ENCODE results near the gene TOB1. TPM values are rescaled to one million over a fixed set of nuclear protein-coding genes. Genes with fewer than 3 reads are reported as not detected.

TOB1 gene
- total RNA-seq, 2 donors from 2014 or later: 116 to 169 TPM

DNA sequence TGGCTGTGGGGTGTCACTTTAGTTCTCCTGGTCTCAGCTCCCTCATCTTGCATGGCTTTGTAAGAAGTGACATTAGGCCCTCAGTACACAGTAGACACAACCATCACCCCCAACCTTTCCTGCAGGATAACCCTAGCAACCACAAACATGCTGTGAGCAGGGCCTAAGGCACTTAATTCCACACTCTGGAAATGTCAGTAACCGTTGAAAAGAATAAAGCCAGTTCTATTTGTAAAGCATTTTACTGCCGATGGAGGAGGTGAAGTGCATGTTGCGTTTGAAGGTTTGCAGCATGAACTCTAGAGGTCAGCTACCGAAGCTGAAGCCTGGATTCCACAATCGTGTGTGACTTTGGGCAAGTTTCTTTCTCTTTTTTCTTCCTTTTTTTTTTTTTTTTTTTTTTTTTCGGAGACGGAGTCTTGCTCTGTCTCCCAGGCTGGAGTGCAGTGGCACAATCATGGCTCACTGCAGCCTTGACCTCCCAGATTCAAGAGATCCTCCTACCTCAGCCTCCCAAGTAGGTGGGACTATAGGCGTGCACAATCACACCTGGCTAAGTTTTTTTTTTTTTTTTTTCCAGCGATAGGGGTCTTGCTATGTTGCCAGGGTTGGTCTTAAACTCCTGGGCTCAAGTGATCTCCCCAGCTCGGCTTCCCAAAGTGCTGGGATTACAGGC is 26.1 kb upstream of the TOB1 start:
- Histone ChIP-seq H3K27me3 (no peaks in the 10 kb centered on the region), H3K9ac (ENCODE audit: low read depth in 2 of 2, low read length in 2 of 2) (no peak overlapping the region), H3K9me3 (no peaks in the 10 kb centered on the region), H3K4me3 (no peak overlapping the region), H3K27ac (no peak overlapping the region), H3K4me1 (no peaks in the 10 kb centered on the region), H3K36me3 (no peaks in the 10 kb centered on the region)
- intact Hi-C loops (cut with DNase I): no loop called here
- DNase-seq: no peak
- TF ChIP-seq, protein P1, sequence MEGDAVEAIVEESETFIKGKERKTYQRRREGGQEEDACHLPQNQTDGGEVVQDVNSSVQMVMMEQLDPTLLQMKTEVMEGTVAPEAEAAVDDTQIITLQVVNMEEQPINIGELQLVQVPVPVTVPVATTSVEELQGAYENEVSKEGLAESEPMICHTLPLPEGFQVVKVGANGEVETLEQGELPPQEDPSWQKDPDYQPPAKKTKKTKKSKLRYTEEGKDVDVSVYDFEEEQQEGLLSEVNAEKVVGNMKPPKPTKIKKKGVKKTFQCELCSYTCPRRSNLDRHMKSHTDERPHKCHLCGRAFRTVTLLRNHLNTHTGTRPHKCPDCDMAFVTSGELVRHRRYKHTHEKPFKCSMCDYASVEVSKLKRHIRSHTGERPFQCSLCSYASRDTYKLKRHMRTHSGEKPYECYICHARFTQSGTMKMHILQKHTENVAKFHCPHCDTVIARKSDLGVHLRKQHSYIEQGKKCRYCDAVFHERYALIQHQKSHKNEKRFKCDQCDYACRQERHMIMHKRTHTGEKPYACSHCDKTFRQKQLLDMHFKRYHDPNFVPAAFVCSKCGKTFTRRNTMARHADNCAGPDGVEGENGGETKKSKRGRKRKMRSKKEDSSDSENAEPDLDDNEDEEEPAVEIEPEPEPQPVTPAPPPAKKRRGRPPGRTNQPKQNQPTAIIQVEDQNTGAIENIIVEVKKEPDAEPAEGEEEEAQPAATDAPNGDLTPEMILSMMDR (IDR thresholded peaks at IDR 0.05): no peak

DNA sequence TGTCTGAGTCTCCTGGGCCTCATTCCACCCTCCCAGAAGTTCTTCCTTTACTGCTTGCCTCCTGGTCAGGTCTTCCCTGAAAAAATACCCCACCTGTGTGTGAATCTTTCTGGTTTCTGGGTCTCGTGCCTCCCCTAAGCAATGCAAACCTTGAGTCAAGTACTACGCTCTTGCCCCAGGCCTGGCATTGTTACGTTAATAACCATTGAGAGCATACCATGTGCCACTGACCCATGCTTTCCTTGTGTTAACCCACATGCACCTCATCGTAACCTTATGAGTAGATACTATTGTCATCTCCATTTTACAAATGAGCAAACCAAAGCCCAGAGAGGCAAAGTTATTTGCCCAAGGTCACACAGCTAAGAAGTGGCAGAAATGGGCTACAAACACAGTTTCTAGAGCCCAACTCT is 25.4 kb upstream of the TOB1 start:
- TF ChIP-seq, protein P1 (IDR thresholded peaks at IDR 0.05): no peak
- Histone ChIP-seq H3K27ac (no peak overlapping the region), H3K9me3 (no peaks in the 10 kb centered on the region), H3K27me3 (no peaks in the 10 kb centered on the region), H3K36me3 (no peaks in the 10 kb centered on the region), H3K4me3 (no peak overlapping the region), H3K4me1 (no peaks in the 10 kb centered on the region), H3K9ac (ENCODE audit: low read depth in 2 of 2, low read length in 2 of 2) (no peak overlapping the region)
- DNase-seq: no peak
- intact Hi-C loops (cut with DNase I): no loop called here

DNA sequence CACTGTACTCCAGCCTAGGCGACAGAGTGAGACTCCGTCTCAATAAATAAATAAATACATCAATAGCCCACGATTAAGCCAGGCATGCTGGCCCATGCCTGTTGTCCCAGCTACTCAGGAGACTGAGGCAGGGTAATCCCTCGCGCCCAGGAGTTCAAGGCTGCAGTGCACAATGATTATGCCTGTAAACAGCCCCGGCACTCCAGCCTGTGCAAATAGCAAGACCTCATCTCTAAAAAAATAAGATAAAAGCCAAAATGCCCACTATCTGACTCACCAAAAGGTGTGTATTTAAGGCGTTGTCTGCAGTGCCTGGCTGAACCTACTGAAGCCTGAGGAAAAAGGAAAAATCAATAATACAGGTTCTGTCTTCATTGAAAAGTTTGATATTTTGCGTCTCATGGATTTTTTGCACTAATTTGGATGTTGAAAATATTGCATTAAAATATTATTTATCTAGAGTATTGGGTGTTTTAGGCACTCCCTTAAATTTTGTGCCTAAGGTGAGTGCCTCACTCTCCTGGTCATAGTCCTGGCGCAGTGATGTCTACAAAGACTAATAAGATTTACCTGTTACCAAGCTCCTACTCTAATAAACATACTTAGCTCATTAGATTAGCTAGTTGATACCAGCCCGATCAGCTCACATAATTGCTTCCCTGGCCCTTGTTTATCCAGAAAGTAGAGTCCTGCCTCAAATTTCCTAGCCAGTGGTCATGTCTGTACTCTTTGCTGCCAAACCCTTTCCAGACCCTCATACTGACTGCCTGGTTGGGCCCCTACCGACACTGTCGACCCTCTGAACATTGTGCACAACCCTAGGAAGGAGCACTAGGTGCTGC is 24.7 kb upstream of the TOB1 start:
- H3K9ac ChIP-seq (ENCODE audit: low read depth in 2 of 2, low read length in 2 of 2): no peak overlapping the region

DNA sequence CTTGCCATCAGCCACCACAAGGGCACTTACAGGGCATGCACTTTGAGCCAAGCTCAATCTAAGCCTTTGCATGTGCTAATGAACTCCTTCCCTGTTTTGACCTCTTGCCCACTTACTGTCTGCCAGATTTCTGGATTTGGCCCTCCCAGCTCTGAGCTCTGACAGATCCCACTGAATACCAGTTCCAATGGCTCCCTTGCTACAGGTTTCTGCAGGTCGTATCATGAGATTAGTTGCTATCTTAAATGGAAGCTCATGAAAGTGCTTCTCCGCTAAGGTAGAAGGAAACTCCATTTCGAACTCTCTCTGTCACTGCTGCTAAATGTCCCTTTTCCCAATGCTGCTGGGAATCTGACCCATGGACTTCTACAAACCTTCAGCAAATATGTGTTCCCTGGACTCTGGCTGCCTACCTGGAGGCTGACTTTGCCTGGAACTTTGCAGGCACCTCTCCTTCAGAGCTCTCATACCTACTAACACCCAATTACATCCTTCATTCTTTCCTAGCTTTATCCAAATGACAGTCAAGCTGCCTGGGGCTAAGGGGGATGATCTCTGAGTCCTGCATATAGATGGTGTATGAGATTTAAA is 23.5 kb upstream of the TOB1 start:
- Histone ChIP-seq H3K9me3 (no peaks in the 10 kb centered on the region), H3K4me3 (no peak overlapping the region), H3K36me3 (no peaks in the 10 kb centered on the region), H3K27ac (no peak overlapping the region), H3K9ac (ENCODE audit: low read depth in 2 of 2, low read length in 2 of 2) (no peak overlapping the region), H3K27me3 (no peaks in the 10 kb centered on the region), H3K4me1 (no peaks in the 10 kb centered on the region)
- DNase-seq: no peak
- TF ChIP-seq, protein P1 (IDR thresholded peaks at IDR 0.05): no peak
- intact Hi-C loops (cut with DNase I): no loop called here

More for the DNA sequence above, 24.7 kb upstream of the TOB1 start:
- no peak for DNase-seq
- no peaks in the 10 kb centered on the region for H3K4me1 ChIP-seq
- H3K27me3 ChIP-seq: no peaks in the 10 kb centered on the region
- H3K27ac ChIP-seq: no peak overlapping the region
- TF ChIP-seq, protein P1 (IDR thresholded peaks at IDR 0.05): no peak
- H3K4me3 ChIP-seq: no peak overlapping the region
- no peaks in the 10 kb centered on the region for H3K9me3 ChIP-seq
- H3K36me3 ChIP-seq: no peaks in the 10 kb centered on the region
- intact Hi-C loops (cut with DNase I): no loop called here

DNA sequence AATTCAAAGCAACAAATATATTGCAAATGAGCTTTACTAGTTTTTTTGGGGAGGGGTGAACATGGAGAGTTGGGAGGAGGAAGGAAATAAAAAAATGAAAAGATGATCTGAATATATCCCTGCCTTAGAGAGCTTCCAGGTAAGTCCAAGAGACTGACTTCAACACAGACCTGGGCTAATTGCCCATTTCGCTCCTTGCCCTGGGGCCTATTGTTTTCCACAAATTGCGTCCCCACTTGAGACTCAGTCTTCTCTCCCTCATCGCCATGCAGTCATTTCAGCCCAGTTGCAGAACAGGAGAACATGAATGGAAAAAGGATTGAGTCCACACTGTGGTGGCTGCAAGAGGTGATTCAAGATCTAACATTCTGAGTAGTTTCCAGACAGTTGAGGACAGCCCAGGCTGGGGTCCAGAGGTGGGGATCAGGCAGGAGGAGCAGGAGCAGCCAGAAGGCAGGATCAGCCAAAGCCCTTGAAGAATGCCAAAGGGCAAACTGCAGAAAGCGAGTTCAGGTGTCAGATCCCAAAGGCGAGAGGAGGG is 21.6 kb upstream of the TOB1 start:
- DNase-seq: no peak
- peaks cover 6% of the 10 kb centered on the region for H3K4me1 ChIP-seq

More for the DNA sequence above, 21.6 kb upstream of the TOB1 start:
- Histone ChIP-seq H3K36me3 (no peaks in the 10 kb centered on the region), H3K27me3 (no peaks in the 10 kb centered on the region), H3K4me3 (no peak overlapping the region), H3K9ac (ENCODE audit: low read depth in 2 of 2, low read length in 2 of 2) (no peak overlapping the region), H3K27ac (no peak overlapping the region), H3K9me3 (no peaks in the 10 kb centered on the region)
- intact Hi-C loops (cut with DNase I): no loop called here
- TF ChIP-seq, protein P1 (IDR thresholded peaks at IDR 0.05): no peak
